A673 (cell line): ENCODE results near the gene BLOC1S2. TPM values are rescaled to one million over a fixed set of nuclear protein-coding genes. Genes with fewer than 3 reads are reported as not detected.

Source experiments
- Bru-seq: library from RNA; stranded (reverse); fragments of 400-500 nt; gene quantifications from one replicate; lab custom pipeline; 2021; lab: Mats Ljungman, UMichigan
- BruChase-seq, 2 experiments: library from RNA; stranded (reverse); fragments of 400-500 nt; gene quantifications; one replicate each; lab custom pipeline; 2021; lab: Mats Ljungman, UMichigan
- BruUV-seq: library from RNA; stranded (reverse); fragments of 400-500 nt; replicated peaks from 2 replicates; lab custom pipeline; 2021; lab: Mats Ljungman, UMichigan
- CTCF ChIA-PET: fragments of 300-600 bp; sonication (Branson Sonifier 250); formaldehyde crosslinking; loops from one replicate; lab custom pipeline; 2022; ENCODE audit warnings: antibody characterized with exemption; lab: Charles Lee
- POLR2A ChIA-PET: fragments of 300-600 bp; sonication (Branson Sonifier 250); formaldehyde crosslinking; loops from one replicate; lab custom pipeline; 2022; ENCODE audit warnings: antibody characterized with exemption; ENCODE audit not compliant: low non-redundant PET; lab: Charles Lee
- DNase-seq: peaks from one replicate; pipeline ENCODE4 v3.0.0-alpha.2; 2015; ENCODE audit warnings: low spot score
- H3K27ac ChIP-seq: fragments of 200-600 bp; sonication (generic); 2 replicates; pipeline ENCODE4 v1.5.1; 2016; ENCODE audit warnings: mixed run types, low read depth, mild to moderate bottlenecking, mixed read lengths, antibody characterized with exemption, low read length; ENCODE audit not compliant: poor library complexity, severe bottlenecking
- H3K27me3 ChIP-seq: fragments of 200-600 bp; sonication (generic); replicated peaks from 2 replicates; pipeline ENCODE4 v1.6.1; 2017; ENCODE audit warnings: mixed run types, low read depth, mild to moderate bottlenecking, mixed read lengths, antibody characterized with exemption, low read length; ENCODE audit not compliant: insufficient read depth, poor library complexity
- H3K36me3 ChIP-seq: fragments of 200-600 bp; sonication (generic); 2 replicates; pipeline ENCODE4 v1.6.1; 2016; ENCODE audit warnings: mixed run types, mild to moderate bottlenecking, mixed read lengths, antibody characterized with exemption, low read length; ENCODE audit not compliant: insufficient read depth, poor library complexity, severe bottlenecking
- H3K4me1 ChIP-seq: fragments of 200-600 bp; sonication (generic); 2 replicates; pipeline ENCODE4 v1.6.1; 2017; ENCODE audit warnings: mixed run types, mild to moderate bottlenecking, mixed read lengths, antibody characterized with exemption, low read length; ENCODE audit not compliant: insufficient read depth, poor library complexity, severe bottlenecking
- H3K4me3 ChIP-seq: fragments of 200-600 bp; sonication (generic); 2 replicates; pipeline ENCODE4 v1.5.1; 2016; ENCODE audit warnings: low read depth, mixed run types, mild to moderate bottlenecking, mixed read lengths, low read length; ENCODE audit not compliant: poor library complexity, severe bottlenecking
- H3K9me3 ChIP-seq: fragments of 200-600 bp; sonication (generic); 2 replicates; pipeline ENCODE4 v1.6.1; 2016; ENCODE audit warnings: mixed run types, low read depth, mild to moderate bottlenecking, mixed read lengths, antibody characterized with exemption, low read length; ENCODE audit not compliant: poor library complexity, severe bottlenecking
- CTCF ChIP-seq: fragments of 300-800, 200-600 bp; sonication (generic); conservative IDR thresholded peaks from 2 replicates; pipeline ENCODE4 v1.5.1; 2017; ENCODE audit warnings: low read depth, mild to moderate bottlenecking, antibody characterized with exemption, low read length, moderate library complexity, mixed read lengths
- EZH2 ChIP-seq: fragments of 200-600 bp; sonication (generic); IDR thresholded peaks from 2 replicates; pipeline ENCODE4 v1.6.1; 2017; ENCODE audit warnings: borderline replicate concordance, low read depth, mild to moderate bottlenecking, mixed read lengths, antibody characterized with exemption, low read length; ENCODE audit not compliant: poor library complexity, severe bottlenecking
- intact Hi-C: fragments of 100-400 bp; cut with micrococcal nuclease; formaldehyde crosslinking; loops from one replicate; pipeline ENCODE4 v1.10.0; 2022; ENCODE audit not compliant: unreplicated experiment
- long read RNA-seq: library from polyadenylated mRNA; stranded (forward); transcript quantifications from one replicate; pipeline ENCODE4 v2.0.0, GENCODE V29; 2022
- total RNA-seq: library from RNA; stranded (reverse); gene quantifications from 2 replicates; pipeline ENCODE4 v1.2.3, GENCODE V29; 2021

Gene BLOC1S2
- total RNA-seq (48.4 and 52.5 TPM in 2 replicates), Bru-seq, nascent RNA (percentile 77 among the genes with signal in this experiment), BruChase-seq, experiment 1, labeled RNA remaining after a 2-hour chase (percentile 81 among the genes with signal in this experiment), BruChase-seq, experiment 2, labeled RNA remaining after a 6-hour chase (percentile 87 among the genes with signal in this experiment)
- long read RNA-seq, transcript BLOC1S2-202 (5 exons, 1,249 nt): major isoform, 83 of 100 reads
- long read RNA-seq, partial matches to known transcripts: 3 of 100 reads
- long read RNA-seq, other reads (novel, unspliced or antisense): 10 of 100 reads

DNA sequence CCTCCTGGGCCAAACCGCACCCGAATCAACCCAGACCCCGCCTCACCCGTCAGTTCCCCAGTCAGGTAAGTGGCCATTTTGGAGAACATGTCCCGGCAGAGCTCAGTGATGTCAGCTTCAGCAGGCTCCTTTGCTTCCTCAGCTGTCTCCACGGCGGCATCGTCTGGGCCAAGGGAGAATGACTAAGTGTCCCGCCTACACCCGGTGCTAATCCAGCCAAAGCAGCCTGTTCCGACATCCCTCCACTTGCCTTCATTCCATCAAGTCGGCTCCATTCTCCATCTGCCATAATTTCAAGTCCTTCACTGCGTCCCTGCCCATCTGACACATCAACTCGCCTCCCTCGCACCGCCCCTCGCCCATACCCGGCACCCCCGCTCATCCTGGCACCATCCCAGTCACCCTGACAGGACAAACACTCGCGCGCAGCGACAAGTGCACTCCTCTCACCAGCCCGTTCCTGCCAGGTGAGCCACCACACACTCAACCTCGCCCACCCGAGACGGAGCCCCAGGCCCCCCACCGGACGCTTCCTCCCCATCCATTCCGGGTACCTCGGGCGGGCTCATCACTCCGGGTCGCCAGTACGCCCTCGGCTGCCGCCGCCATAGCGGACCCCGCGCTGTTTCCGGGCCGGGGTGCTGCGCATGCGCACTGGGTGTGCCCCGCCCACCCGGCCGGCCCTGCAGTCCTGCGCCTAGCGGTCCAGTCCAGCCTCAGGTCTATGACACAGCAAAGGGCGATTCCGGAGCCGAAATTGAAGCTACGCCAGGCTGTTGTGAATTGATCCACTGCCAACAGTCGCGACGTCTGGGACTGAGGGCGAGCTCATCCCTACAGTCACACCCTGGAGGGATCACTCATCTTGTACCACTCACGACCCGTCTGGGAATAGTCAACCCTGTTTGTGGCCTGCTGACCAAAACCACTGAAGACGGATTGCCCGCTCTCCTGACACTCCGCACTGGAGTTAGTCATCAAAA, at the start of gene BLOC1S2:
Gene BLOC1S2 (minus strand): TSS at position 630 of the 983 bp plus-strand sequence. CDS start 21 bp downstream, at position 609.
- peak; percentile 85 for DNase-seq
- peaks cover 6% of the 10 kb centered on the region for H3K4me1 ChIP-seq
- peak within 1 kb of the TSS; percentile 71 for H3K27ac ChIP-seq
- BruUV-seq: no TSS peak
- intact Hi-C loops: no loop called here
- H3K4me3 ChIP-seq: peak within 1 kb of the TSS; percentile 91
- H3K36me3 ChIP-seq: peaks cover 4% of the 10 kb centered on the region
- no peaks in the 10 kb centered on the region for H3K9me3 ChIP-seq
- TF ChIP-seq CTCF (no peak), EZH2 (no peak)
- no peaks in the 10 kb centered on the region for H3K27me3 ChIP-seq
- ChIA-PET CTCF (interaction anchor here (1.0 kb wide), 1 partner anchor 233 kb away, joined by 3 read pairs; no protein-coding TSS in a partner anchor), POLR2A (no interaction called here)

DNA sequence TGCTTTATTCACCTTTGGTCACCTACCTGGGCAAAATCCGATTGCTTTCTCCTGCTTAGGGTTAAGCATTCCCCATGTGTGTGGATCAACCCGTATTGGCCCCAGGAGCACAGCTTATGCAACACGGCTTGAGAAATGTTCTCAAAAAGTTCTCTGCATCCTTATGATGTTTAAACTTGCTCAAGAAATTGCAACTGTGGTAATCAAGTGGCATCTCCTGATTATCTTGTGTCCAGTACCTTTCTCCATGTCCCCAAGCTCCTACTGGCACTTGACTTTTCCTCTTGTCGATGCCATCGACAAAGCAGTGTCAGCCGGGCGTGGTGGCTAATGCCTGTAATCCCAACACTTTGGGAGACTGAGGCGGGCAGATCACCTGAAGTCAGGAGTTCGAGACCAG, 48.3 kb upstream of the BLOC1S2 start:
- Histone ChIP-seq H3K4me3 (no peak overlapping the region), H3K36me3 (no peaks in the 10 kb centered on the region), H3K27me3 (no peaks in the 10 kb centered on the region), H3K9me3 (no peaks in the 10 kb centered on the region), H3K27ac (no peak overlapping the region), H3K4me1 (no peaks in the 10 kb centered on the region)
- no peak for DNase-seq
- BruUV-seq: no TSS peak
- no peak for TF ChIP-seq CTCF
- no peak for TF ChIP-seq EZH2
- ChIA-PET POLR2A (no interaction called here), CTCF (no interaction called here)
- intact Hi-C loops: loop anchor here (5.0 kb wide), 1 partner anchor 173 kb away; no protein-coding TSS in a partner anchor
